Stromal cell of bone marrow (primary cell): Measurements from ENCODE around the gene CPAMD8.

Source experiments
- DNase-seq: peaks from one replicate; pipeline ENCODE4 v3.0.0-alpha.2; 2012; ENCODE audit warnings: low read depth

Gene CPAMD8

DNA sequence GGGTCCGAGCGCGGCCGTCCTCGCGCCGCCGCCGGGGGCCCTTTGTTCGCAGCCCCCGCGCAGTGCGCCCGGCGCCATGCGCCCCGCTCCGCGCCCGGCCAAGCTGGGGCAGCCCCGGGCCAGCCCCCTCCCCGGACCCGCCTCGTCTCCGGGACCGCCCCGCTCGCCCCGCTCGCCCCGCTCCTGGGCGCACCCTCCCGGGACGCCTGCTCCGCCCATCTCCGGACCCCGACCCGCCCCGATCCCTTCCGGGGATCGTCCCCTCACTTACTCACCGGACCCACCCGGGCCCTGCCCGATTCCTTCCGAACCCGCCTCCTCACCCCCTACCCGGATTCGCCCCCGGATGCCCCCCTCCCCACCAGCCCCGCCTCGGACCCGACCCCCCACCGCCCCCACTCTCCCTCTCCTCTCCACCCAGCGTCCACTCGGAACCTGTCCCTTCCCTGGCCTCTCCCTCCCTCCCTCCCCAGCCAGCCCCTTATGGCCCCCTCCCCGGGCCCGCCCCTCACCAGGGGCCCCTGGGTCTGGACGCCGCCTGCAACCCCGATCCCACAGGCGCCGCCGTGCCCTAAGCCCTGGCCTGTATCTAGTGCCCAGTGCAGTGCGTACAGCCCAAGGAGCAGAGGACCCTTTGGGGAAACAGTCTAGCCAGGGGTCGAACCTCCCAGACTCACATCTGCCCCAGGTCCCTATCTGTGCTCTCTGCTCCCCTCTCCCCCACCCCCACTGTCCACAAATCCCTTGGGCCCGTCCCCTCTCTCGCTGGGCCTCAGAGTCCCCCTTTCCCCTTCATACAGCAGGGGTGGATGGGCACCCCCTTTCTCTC is at the start of gene CPAMD8:
Gene CPAMD8 (minus strand): TSS at position 105 of the 829 bp plus-strand sequence. CDS start 168 bp downstream, outside the sequence.
- no peak for DNase-seq

DNA sequence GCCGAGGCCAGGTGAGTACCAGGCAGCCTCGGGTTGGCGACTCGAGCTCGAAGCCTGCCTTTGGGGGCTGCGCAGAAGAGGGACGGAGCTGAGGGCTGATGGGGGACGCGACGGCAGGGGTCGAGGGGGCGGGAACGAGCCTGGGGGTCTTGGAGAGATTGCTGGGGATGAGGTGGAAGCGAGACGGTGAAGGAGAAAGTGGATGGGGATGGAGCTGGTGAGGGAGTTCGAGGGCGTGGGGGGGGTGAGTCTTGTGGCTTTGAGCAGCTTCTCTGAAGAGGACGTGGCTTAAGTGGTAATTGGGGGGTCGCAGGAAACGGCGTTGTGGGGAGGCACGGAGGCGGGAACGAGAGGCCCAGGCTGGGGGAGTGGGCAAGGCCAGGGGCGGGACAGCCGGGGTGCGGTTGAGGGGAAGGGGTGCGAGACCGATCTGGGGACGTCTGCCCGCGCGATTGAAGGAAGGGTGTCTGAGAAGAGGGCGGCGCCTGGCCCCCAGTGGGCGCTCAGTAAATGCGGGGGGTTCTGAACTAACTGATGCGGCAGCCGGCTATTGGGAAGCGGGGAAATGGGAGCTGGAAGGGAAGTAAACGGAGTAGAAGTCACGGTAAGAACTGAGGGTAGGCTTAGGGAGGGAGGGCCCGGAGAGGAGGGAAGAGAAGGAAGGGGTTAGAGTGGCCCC is 49.4 kb upstream of the CPAMD8 start:
- no peak for DNase-seq

- DNase-seq, result peak; percentile 98
Observed at GRCh38 chr19:17075035-17075863, 48.6 kb upstream of the CPAMD8 start, which contains the start of the genes HAUS8 and MYO9B. Gene HAUS8 (minus strand): TSS chr19:17075452. CDS start chr19:17075422, 30 bp downstream. Gene MYO9B (plus strand): TSS chr19:17075777. CDS start chr19:17101718, 25,941 bp downstream.

DNA sequence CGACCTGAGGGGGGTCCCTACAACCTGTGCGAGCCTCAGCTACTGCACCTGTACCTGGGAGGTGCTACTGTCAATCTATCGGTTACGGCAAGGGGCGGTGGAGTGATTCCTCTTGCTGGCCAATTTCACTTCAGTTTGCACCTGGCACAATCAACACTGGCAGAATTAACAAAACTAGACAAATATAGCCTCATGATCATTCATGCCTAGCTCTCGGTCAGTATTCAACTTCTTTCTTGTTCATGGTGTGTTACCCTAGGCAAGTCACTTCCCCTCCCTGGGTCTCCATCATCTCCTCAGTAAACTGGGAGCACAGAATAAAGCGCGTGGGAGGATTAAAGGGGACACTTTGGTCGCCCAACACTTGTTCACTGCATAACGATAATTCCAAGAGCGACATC is 48.0 kb upstream of the CPAMD8 start:
- no peak for DNase-seq

GRCh38 chr19:17073869-17074633 is 47.4 kb upstream of the CPAMD8 start:
- DNase-seq, result no peak

DNA sequence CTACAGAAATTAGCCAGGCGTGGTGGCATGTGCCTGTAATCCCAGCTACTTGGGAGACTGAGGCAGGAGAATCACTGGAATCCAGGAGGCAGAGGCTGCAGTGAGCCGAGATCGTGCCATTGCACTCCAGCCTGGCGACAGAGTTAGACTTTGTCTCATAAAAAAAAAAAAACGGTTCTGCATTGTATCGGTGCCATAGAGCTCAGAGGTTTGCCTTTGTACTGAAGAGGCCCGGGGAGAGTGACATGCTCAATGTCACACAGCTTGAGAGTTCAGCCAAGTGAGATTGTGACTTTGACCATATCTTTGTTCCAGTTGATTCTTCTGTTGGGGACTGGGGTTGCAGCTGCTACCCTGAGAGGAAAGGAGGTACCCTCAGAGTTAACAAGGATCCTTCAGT is 44.3 kb upstream of the CPAMD8 start:
- no peak for DNase-seq

DNA sequence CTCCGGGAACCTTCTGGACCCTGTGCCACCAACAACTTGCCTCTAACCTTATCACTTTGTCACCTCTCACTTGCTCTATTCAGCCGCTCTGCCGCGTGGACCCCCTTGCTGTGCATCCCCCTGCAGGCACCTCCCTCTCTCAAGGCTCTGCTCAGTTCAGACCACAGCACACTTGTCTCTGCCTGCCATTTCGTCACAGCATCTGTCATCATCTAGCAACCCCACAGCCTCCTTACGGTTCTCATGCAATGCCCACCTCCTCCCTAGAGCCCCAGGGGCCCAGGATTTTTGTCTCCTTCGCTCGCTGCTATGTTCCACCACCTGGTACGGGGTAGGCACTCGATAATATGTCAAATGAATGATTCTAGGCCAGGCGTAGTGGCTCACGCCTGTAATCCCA is 43.8 kb upstream of the CPAMD8 start:
- no peak for DNase-seq

GRCh38 chr19:17069193-17069592 is 42.6 kb upstream of the CPAMD8 start:
- DNase-seq, result no peak

DNA sequence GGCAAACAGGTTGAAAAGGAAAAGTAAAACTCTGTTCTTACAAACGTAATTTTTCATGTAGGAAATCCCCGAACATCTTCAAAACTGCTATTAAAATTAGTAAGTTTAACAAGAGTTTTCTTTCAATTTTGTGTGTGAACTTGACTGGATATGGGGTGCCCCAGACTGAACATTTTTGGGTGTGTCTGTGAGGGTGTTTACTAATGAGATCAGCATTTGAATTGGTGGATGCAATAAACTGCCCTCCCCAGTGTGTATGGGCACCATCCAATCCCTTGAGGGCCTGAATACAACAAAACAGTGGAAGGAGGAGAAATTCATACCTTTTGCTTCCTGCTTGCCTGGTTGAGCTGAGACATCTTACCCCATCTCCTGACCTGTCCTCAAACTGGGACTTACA is 36.8 kb upstream of the CPAMD8 start:
- DNase-seq, result no peak

GRCh38 chr19:17061691-17062090 is 35.1 kb upstream of the CPAMD8 start:
- no peak for DNase-seq

- DNase-seq, result no peak
Observed at GRCh38 chr19:17061205-17061604, 34.6 kb upstream of the CPAMD8 start.

- no peak for DNase-seq
Observed at GRCh38 chr19:17060802-17061201, 34.2 kb upstream of the CPAMD8 start.

GRCh38 chr19:17058236-17058635 is 31.6 kb upstream of the CPAMD8 start:
- DNase-seq, result no peak

GRCh38 chr19:17055636-17056035 is 29.0 kb upstream of the CPAMD8 start:
- DNase-seq, result no peak

GRCh38 chr19:17054746-17055145 is 28.1 kb upstream of the CPAMD8 start:
- DNase-seq, result no peak

- DNase-seq, result peak; percentile 22
Observed at GRCh38 chr19:17052439-17052838, 25.8 kb upstream of the CPAMD8 start.

DNA sequence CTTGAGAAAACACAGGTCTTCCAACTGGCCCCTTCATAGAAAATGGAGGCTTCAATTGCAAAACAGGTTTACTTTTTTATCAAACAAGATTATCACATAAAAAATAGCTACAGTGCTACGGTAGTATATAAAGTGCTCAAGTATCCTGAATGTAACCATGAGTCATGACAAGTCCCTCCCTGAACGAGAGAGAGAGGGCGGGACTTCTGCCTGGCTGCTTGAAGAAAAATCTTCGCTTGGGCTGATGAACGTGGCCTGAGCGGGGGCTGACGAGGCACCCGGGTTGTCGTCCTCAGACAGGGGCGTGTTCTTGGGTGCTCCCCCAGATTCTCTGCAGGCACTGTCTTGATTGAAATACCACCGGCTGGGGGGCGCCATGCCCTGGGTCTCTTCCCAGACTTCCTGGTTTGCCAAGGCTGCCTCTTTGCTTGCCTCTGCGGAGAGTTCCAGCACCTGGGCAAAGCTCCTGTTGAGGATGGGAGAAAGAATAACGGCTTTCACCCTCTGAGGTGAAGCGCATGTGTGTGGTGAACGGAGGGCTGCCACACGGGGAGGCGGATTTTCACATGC is 23.2 kb upstream of the CPAMD8 start:
- peak; percentile 20 for DNase-seq

DNA sequence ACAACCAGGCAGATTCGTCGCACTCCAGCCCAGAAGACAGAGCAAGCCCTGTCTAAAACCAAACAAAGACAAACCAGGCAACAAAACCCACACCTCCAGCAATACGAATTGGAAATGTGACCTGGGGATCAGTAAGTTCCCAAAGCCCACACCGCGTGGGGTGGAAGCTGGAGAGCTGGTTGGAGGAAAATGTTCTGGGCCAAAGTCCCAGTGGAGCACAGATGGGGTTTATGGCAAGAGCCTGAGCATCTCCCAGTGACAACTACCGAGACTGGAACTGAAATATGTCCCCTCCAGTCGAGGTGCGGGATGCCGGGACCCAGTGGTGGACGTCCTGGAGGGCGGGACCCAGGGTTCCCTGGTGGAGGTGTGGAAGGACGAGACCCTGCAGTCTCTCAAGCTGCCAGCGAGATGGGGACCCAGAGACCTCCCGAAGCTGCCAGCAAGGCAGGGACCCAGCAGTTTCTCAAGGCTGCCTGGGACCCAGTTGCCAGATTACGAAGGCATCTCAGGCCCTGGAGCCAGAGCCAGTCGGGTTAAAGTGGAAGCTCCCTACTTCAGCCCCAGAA is 22.4 kb upstream of the CPAMD8 start:
- DNase-seq, result no peak

DNA sequence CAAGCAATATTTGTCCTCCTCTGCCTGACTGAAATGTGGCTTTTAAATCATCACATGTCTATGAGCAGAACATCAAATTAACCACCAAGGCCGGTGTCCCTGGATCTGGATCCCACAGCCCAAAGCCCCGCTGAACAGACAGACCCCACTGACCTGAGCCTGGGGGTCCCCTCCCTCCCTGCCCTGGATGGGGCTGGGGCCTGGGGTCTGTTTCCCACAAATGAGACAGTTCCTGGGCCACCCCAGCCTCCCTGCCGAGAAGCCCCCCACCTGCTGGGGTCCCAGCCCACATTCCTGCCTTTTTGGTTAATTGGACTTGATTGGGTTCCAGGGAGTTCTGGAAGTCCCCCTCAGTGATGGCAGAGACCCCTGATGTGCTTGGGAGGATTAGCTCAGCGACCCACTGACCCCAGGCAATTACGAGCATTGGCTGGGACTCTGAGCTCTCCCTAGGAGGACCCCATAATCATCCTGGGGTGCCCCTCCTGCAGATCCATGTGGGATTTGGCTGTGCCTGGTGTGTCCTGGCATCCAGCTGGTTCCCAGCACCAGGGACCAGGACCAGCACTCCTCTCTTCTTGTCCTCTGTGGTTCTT is 19.4 kb upstream of the CPAMD8 start:
- DNase-seq, result no peak

DNA sequence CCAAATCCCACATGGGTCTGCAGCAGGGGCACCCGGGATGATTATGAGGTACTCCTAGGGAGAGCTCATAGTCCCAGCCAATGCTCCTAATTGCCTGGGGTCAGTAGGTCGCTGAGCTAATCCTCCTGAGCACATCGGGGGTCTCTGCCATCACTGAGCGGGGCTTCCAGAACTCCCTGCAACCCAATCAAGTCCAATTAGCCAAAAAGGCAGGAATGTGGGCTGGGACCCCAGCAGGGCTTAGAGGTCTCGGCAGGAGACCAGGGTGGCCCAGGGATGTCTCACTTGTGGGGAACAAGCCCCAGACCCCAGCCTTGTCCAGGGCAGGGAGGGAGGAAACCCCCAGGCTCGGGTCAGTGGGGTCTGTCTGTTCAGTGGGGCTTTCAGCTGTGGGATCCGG is 17.1 kb upstream of the CPAMD8 start:
- no peak for DNase-seq
